HL-60 (cell line): Measurements from ENCODE around the gene SRGAP3.
A peak's percentile ranks its signal among the peaks of the same experiment; 100 is the strongest.

Experiments used
- DNase-seq, 2 experiments: peaks; one replicate each; pipeline ENCODE4 v3.0.0-alpha.2; 2010 to 2020; ENCODE audit warnings: low read depth in 1 of 2, low spot score in 1 of 2
- H3K27ac ChIP-seq: fragments of 250-450 bp; sonication (Bioruptor Pico); replicated peaks from 2 replicates; pipeline ENCODE4 v1.5.1; 2020; ENCODE audit warnings: mild to moderate bottlenecking, moderate library complexity
- H3K27me3 ChIP-seq: fragments of 250-450 bp; sonication (Bioruptor Pico); 2 replicates; pipeline ENCODE4 v1.5.1; 2021; ENCODE audit warnings: mild to moderate bottlenecking, moderate library complexity; ENCODE audit not compliant: insufficient read depth, poor library complexity, severe bottlenecking
- H3K4me3 ChIP-seq: replicated peaks from 2 replicates; pipeline ENCODE4 v1.5.1; 2011; ENCODE audit warnings: mild to moderate bottlenecking, control low read depth, low read length; ENCODE audit not compliant: insufficient read depth
- GABPA ChIP-seq: IDR thresholded peaks from 2 replicates; pipeline ENCODE4 v1.6.1; 2012; ENCODE audit warnings: low read depth
- POLR2AphosphoS5 ChIP-seq: IDR thresholded peaks from 2 replicates; pipeline ENCODE4 v1.6.1; 2012; ENCODE audit warnings: low read depth
- REST ChIP-seq: IDR thresholded peaks from 2 replicates; pipeline ENCODE4 v1.6.1; 2012; ENCODE audit warnings: low read depth; ENCODE audit not compliant: insufficient replicate concordance
- SPI1 ChIP-seq: IDR thresholded peaks from 2 replicates; pipeline ENCODE4 v1.6.1; 2012; ENCODE audit warnings: low read depth, mild to moderate bottlenecking, borderline replicate concordance
- TF ChIP-seq, protein P1 (sequence below): IDR thresholded peaks from one replicate; pipeline ENCODE4 v1.5.1; 2011; ENCODE audit warnings: low read length, control low read depth, inconsistent platforms; ENCODE audit not compliant: insufficient read depth

The SRGAP3 gene

DNA sequence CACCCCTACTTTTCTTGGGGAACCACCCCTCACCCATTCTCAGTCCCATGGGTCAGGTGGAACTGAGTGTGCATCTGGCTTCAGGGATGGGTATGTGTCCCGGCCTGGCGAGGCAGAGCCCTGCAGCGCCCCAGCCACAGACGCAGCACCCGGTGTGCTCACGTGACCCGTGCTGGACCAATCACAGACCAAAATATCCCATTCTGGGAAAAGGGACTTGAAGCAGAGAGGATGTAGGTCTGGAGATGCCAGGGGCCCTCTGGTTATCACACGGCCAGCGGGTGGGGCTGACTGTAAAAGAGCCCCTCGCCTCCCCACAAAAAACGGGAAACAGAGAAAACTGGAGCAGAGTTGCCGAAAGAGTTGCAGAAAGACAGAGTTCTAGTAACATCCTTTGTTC, 148.2 kb downstream of the SRGAP3 start:
- no peak overlapping the region for H3K4me3 ChIP-seq
- no peak for TF ChIP-seq POLR2AphosphoS5
- no peak for TF ChIP-seq REST
- no peak for TF ChIP-seq GABPA
- no peak for TF ChIP-seq SPI1
- TF ChIP-seq, protein P1, sequence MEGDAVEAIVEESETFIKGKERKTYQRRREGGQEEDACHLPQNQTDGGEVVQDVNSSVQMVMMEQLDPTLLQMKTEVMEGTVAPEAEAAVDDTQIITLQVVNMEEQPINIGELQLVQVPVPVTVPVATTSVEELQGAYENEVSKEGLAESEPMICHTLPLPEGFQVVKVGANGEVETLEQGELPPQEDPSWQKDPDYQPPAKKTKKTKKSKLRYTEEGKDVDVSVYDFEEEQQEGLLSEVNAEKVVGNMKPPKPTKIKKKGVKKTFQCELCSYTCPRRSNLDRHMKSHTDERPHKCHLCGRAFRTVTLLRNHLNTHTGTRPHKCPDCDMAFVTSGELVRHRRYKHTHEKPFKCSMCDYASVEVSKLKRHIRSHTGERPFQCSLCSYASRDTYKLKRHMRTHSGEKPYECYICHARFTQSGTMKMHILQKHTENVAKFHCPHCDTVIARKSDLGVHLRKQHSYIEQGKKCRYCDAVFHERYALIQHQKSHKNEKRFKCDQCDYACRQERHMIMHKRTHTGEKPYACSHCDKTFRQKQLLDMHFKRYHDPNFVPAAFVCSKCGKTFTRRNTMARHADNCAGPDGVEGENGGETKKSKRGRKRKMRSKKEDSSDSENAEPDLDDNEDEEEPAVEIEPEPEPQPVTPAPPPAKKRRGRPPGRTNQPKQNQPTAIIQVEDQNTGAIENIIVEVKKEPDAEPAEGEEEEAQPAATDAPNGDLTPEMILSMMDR, result no peak
- no peak for DNase-seq
- H3K27ac ChIP-seq, result no peak overlapping the region
- no peaks in the 10 kb centered on the region for H3K27me3 ChIP-seq

GRCh38 chr3:9100513-9100894, 148.9 kb downstream of the SRGAP3 start:
- TF ChIP-seq POLR2AphosphoS5, result no peak
- TF ChIP-seq SPI1, result peak; percentile 15; the same call in 1 of the 2 replicates
- no peak overlapping the region for H3K4me3 ChIP-seq
- H3K27ac ChIP-seq, result no peak overlapping the region
- no peaks in the 10 kb centered on the region for H3K27me3 ChIP-seq
- no peak for DNase-seq

GRCh38 chr3:9099702-9100512, 149.5 kb downstream of the SRGAP3 start:
- no peak overlapping the region for H3K27ac ChIP-seq
- H3K27me3 ChIP-seq, result no peaks in the 10 kb centered on the region
- no peak for DNase-seq
- TF ChIP-seq REST (no peak), POLR2AphosphoS5 (no peak), GABPA (no peak), SPI1 (no peak)
- TF ChIP-seq, protein P1, result no peak
- no peak overlapping the region for H3K4me3 ChIP-seq

DNA sequence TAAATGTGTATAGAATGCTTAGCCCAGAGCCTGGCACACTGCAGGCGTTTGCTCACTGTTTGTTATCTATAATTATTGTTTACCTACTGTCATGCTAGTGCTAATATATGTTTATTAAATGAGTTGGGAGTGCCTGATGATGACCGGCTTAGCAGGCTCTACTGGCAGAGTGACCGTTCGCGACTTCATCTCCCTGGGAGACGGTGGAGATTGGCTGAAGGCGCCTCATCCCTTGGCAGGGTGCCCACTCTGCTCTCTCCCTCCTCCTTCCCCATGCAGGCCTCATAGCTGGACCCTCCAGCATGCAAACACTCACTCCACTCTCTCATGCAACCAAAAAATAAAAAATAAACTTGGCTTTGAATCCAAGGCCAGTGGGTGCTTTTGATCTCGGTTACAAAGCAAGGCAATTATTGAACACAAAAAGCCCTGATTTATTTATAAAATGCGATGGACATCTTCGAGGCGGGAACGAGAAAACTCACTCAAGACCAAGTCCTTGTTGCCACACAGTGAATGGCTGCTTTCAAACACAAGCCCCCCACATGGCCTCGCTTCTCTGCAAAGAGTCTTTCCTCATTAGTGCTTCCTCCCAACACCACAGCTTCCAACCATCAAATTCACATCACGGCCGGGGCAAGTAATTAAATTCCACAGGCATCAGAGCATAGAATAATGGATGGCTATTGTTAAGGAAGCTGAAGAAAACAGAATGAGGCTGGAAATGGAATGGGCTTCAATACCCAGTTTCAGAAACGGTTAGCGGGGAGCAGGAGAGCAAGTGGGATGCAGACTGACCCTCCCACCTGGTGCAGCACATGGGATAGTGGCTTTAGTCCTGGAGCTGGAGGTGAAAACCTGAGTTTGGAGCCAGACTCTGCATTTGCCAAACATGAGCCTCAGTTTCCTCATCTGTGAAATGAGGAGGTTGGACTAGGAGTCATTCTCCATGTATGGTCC, 150.4 kb downstream of the SRGAP3 start:
- no peak for TF ChIP-seq SPI1
- no peak for TF ChIP-seq GABPA
- TF ChIP-seq REST, result no peak
- TF ChIP-seq, protein P1, result no peak
- no peak for TF ChIP-seq POLR2AphosphoS5
- Histone ChIP-seq H3K27me3 (no peaks in the 10 kb centered on the region), H3K27ac (no peak overlapping the region), H3K4me3 (no peak overlapping the region)
- DNase-seq, result no peak
